Right forelimb (tissue), 1 donor: ENCODE data around the gene C1orf159.
A peak's percentile ranks its signal among the peaks of the same experiment; 100 is the strongest.

Experiments used
- DNase-seq: peaks from one replicate; pipeline ENCODE4 v3.0.0-alpha.2; 2018

The C1orf159 gene

GRCh38 chr1:1130206-1131120, 14.6 kb upstream of the C1orf159 start:
- DNase-seq: no peak

- DNase-seq: no peak
These were observed 13.5 kb upstream of the C1orf159 start for GRCh38 chr1:1129381-1129821.

DNA sequence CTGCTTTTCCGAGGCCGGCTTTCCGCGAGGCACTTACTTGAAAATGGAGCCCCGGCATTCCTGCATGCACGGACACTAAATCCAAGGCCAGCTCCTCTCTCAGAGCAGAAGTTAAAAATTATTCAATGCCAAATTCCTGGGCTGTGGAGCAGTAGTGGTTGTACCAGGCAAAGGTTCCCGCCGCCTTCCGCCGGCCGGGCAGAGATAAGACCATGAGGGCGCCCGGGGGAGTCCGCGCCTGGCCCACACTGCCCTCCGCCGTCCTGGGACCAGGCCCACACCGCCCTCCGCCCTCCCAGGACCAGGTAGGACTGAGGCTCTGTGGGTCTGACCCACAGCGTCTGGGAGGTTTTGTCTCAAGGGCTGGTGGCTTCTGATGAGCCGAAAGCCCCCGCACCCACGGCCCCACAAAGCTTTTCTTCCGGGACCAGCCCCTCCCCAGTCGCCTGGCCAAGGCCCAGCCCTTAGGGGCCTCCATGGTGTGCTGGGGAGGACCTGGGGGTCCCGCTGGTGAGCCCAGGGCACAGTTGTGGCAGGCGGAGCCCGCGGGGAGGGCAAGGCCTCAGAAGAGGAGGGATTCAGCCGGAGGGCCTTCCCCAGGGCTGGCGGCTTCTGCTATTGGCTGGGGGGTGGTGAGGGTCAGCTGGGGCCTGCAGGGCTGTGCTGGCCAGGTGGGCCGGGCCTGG, 12.7 kb upstream of the C1orf159 start:
- DNase-seq: no peak

DNA sequence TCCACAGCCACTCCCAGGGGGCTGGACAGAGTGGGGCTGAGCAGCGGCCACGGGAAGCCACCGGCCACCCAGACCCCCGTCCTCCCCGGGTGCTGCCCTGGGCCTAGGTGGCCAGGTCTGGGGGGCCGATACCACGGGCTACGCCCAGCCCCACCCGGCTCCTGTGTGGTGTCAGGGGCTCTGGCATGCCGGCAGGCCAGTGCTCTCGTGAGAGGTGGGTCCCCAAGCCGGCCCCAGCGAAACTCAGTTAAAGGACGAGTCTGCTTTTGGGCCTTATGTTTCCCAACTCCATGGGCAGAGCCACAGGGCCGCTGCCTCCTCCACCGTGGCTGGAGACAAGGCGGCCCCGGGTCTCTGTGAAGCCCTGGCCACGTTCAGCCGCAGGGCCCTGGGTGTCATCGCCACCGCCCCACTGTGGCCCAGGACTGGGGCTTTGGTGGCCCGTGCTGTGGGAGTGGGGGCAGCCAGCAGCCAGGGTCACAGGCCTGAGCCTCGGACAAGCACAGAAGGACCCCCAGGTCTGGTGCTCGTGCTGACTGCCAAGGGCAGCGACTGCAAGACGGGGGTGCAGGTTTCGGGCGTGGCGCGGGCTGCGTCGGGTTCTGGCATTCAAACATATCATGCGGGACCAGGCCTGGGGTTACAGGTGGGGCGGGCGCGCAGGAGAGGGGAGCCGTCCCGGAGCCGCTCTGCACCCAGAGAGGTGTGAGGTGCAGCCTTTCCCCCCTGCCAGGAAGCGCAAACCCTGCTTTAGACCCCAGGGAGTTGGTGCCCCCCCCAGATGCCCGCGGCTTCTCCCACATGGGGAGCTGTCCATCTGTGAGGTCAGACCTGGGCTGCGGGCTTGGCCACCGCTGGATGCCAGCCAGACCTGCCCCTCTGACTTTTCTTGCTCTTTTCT, 11.9 kb upstream of the C1orf159 start:
- no peak for DNase-seq

DNA sequence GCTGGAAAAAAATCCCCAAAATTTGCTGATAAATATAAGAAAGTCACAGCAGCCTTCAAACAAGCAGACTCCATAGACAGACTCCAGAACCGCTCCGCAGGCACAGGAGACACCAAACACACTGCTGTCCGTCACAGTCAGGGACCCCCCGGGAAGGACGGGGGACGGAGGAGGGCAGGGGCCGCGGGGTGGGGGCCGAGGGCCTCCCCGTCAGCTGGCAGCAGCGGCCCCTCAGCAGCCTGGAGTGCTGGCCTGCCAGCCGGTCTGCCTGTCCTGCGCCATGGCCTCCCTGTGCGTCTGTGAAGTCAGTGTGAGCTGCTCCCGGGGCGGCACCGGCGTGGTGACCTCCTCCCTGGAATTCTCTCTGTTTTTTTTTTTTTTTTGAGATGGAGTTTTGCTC, 10.1 kb upstream of the C1orf159 start:
- DNase-seq: no peak

GRCh38 chr1:1124786-1125642, 9.1 kb upstream of the C1orf159 start:
- no peak for DNase-seq

- DNase-seq: no peak
These were observed 8.6 kb upstream of the C1orf159 start for GRCh38 chr1:1124508-1124785.

DNA sequence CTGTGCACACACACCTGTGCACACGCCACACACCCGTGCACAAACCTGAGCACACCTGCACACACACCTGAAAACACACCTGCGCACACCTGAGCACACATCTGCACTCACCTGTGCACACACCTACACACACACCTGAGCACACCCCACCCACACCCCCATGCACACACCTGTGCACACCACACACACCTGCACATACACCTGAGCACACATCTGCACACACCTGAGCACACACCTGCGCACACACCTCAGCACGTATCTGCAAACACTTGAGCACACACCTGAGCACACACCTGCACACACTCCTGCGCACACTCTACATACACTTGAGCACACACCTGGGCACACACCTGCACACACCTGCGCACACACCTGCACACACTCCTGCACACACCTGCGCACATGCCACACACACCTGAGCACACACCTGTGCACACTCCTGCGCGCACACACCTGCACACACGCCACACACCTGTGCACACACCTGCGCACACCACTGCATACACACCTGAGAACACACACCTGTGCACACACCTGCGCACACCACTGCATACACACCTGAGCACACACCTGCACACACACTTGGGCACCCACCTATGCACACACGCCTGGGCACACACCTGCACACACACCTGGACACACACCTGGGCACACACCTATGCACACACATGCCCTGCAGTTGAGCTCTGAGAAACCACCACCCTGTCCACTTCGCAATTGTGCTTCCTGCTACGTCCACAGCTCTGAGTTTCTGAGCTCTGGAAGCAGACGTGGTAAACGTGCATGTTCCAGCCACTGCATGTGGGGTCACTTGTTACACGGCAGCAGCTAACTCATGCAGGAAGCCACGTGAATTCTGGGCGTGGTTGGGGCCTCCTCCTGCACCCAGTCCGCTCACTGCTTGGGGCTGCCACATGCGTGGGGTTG, 8.0 kb upstream of the C1orf159 start:
- DNase-seq: peak; percentile 50

GRCh38 chr1:1122981-1123480, 7.1 kb upstream of the C1orf159 start:
- DNase-seq: peak; percentile 52

GRCh38 chr1:1122078-1122811, 6.4 kb upstream of the C1orf159 start:
- peak; percentile 88 for DNase-seq

GRCh38 chr1:1121611-1122077, 5.8 kb upstream of the C1orf159 start:
- peak; percentile 38 for DNase-seq

DNA sequence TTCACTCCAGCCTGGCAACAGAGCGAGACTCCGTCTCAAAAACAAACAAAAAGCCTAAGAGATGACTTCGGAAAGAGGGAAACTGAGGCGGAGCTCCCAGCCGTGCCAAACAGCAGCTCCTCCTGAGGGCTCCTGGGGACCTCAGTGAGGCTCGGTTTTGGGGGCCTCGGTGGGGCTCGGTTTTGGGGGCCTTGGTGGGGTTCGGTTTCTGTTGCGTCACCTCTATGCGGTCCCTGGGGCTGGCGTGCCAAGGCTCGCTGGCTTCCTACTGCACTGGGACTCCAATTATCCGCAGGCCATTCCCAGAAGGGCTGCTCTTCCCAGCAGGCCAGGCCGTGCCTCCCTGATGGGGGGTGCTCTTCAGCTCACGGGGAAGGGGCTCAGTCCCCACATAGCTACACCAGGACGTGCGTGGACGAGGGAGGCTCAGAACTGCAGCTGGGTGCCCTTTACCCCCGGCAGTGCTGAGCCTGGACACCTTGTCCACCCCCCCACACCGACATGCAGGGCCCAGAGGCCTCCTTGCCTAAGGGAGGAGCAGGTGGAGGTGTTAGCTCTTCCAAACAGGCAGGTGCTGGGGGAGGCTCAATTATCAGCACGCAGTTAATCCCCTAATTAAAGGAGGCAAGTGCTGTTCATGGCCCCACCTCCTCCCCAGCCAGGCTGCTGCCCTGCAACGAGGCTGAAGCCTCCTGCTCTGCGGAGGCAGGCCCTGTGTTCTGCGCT, 5.1 kb upstream of the C1orf159 start:
- peak; percentile 38 for DNase-seq

DNA sequence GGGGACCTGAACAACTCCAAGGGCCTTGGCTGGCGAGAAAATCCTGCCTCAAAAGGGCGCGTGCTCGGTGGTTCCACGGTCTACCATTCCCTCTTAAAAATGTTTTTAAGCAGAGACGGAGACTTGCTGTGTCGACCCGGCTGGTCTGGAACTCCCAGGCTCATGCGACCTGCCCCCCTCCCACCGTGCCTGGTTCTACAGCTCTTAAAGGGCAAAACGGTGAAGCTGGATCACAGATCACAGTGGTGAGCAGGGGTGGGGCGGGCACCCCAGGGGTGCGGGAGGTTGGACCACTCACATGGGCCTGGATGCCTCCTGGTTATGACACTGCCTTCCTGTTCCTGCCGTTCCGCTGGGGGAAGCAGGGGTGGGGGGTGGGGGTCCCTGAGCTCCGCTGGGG, 4.2 kb upstream of the C1orf159 start:
- no peak for DNase-seq

DNA sequence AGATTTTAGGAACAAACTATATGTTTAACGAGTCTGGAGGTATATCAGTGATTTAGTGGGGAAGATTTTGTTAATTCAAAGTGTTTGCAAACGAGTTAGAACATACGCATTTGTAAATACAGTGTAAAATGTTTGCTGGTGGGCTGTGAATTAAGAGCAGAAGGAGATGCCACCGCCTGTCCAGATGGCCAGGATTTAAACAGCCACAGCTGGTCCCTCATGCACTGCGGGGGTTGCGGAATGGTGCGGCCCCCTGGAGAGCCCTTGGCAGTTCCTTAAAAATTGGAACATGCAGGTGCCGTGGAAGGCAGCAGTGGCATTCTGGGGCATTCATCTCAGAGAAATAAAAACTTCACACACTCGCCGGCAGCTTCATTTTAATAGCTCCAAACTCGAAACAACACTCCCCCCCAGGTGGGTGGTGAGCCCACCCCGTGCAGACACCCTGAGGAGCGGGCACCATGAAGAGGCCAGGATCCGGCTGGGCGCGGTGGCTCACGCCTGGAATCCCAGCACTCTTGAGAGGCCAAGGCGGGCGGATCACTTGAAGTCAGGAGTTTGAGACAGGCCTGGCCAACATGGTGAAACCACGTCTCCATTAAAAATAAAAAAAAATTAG, 3.5 kb upstream of the C1orf159 start:
- no peak for DNase-seq

GRCh38 chr1:1118876-1119220, 3.0 kb upstream of the C1orf159 start:
- no peak for DNase-seq

- no peak for DNase-seq
These were observed 2.4 kb upstream of the C1orf159 start for GRCh38 chr1:1118011-1118875.

DNA sequence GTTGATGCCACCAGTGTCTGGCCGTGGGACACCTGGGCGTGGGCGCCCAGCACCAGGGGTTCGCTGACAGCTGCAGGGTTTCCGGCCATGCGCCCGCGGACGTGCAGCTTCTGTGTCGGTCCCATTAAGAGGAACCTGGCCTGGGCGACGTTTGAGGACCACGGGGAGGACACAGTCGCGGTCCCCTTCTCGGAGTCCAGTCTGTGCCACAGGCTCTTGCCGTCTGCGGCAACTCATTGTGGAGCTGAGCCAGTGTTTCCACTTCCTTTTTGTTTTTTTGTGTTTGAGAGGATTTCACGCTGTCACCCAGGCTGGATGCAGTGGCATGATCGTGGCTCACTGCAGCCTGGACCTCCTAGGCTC, 1.6 kb upstream of the C1orf159 start:
- no peak for DNase-seq
